Esophagus muscularis mucosa (tissue), 3 donors: ENCODE measurements around the gene ANKRD17.

Source experiments
- CTCF ChIP-seq, 3 experiments: fragments of 200-600 bp in 2 of 3; fragments of 450-650 bp in 1 of 3; sonication (generic) in 2 of 3; IDR thresholded peaks; one replicate each; pipeline ENCODE4 v1.5.1; 2017 to 2019; ENCODE audit warnings: antibody characterized with exemption in 3 of 3, mild to moderate bottlenecking in 2 of 3, moderate library complexity in 1 of 3
- POLR2A ChIP-seq: fragments of 450-650 bp; IDR thresholded peaks from one replicate; pipeline ENCODE4 v1.6.1; 2017; ENCODE audit warnings: antibody characterized with exemption, moderate library complexity, mild to moderate bottlenecking, low read depth

- no peak for TF ChIP-seq CTCF (IDR thresholded peaks at IDR 0.05)
- TF ChIP-seq POLR2A, result no peak
Observed at GRCh38 chr4:73053974-73054480, 204.6 kb downstream of the ANKRD17 start.
